Esophagus squamous epithelium (tissue), 4 donors: ENCODE measurements around the gene ARHGEF11.

Source experiments
- CTCF ChIP-seq, 6 experiments: fragments of 450-650 bp in 4 of 6; fragments of 200-600 bp in 2 of 6; sonication (generic) in 2 of 6; IDR thresholded peaks; one replicate each; pipeline ENCODE4 v1.5.1; 2016 to 2019; ENCODE audit warnings: antibody characterized with exemption in 6 of 6, mild to moderate bottlenecking in 4 of 6, moderate library complexity in 4 of 6
- POLR2A ChIP-seq, 4 donors: fragments of 450-650 bp; IDR thresholded peaks; one replicate each; pipeline ENCODE4 v1.6.1; 2017; ENCODE audit warnings: antibody characterized with exemption in 4 of 4, mild to moderate bottlenecking in 4 of 4, moderate library complexity in 3 of 4

GRCh38 chr1:157028674-157029073, 16.9 kb downstream of the ARHGEF11 start:
- TF ChIP-seq CTCF (IDR thresholded peaks at IDR 0.05) (no peak), POLR2A (IDR thresholded peaks at IDR 0.05) (no peak)
